HCT116 (cell line): Measurements from ENCODE around the gene CAMK2G. TPM values are rescaled to one million over a fixed set of nuclear protein-coding genes. Genes with fewer than 3 reads are reported as not detected.

Source experiments
- ATAC-seq: fragments of 200-7000 bp; cut with Tn5 transposase; 2 replicates; pipeline ENCODE4 v1.9.1; 2020; ENCODE audit warnings: mild to moderate bottlenecking, moderate library complexity
- BruUV-seq: library from RNA; stranded (reverse); fragments of 400-500 nt; replicated peaks from 2 replicates; lab custom pipeline; 2021; lab: Mats Ljungman, UMichigan
- CTCF ChIA-PET: fragments of 300-600 bp; sonication (Branson Sonifier 250); formaldehyde crosslinking; loops from one replicate; lab custom pipeline; 2021; ENCODE audit warnings: antibody characterized with exemption; lab: Charles Lee
- POLR2A ChIA-PET: fragments of 300-600, 350-600 bp; sonication (Branson Sonifier 250); formaldehyde crosslinking; loops from one replicate; lab custom pipeline; 2021; ENCODE audit warnings: antibody characterized with exemption; lab: Charles Lee
- RAD21 ChIA-PET, 2 experiments: fragments of 300-600 bp; sonication (Branson Sonifier 250); formaldehyde crosslinking; loops; one replicate each; lab custom pipeline; 2023; ENCODE audit warnings: low total read pairs in 2 of 2; ENCODE audit not compliant: uncharacterized antibody in 2 of 2, unreplicated experiment in 2 of 2, low non-redundant PET in 1 of 2; lab: Charles Lee
- DNase-seq: peaks from one replicate; pipeline ENCODE4 v3.0.0-alpha.2; 2010; ENCODE audit warnings: low read depth, low spot score
- H2AFZ ChIP-seq: fragments of 200-600 bp; shearing (Covaris generic), sonication (generic); 2 replicates; pipeline ENCODE4 v1.6.1; 2017; ENCODE audit warnings: low read depth, mixed run types, mixed read lengths, antibody characterized with exemption, low read length; ENCODE audit not compliant: poor library complexity, severe bottlenecking
- H3K27ac ChIP-seq: 2 replicates; pipeline ENCODE4 v1.5.1; 2012; ENCODE audit warnings: low read depth, low read length
- H3K27me3 ChIP-seq: fragments of 200-600 bp; sonication (generic); 2 replicates; pipeline ENCODE4 v1.6.1; 2016; ENCODE audit warnings: mixed run types, low read length, mixed read lengths; ENCODE audit not compliant: insufficient read depth
- H3K36me3 ChIP-seq, 2 experiments: fragments of 200-500 bp in 1 of 2; fragments of 200-600 bp in 1 of 2; sonication (Bioruptor generic) in 1 of 2; sonication (generic) in 1 of 2; 2 replicates each; pipeline versions ENCODE4 v1.5.1 to v1.6.1; 2014 to 2016; ENCODE audit warnings: low read length in 2 of 2, inconsistent platforms in 1 of 2, mixed read lengths in 1 of 2, mixed run types in 1 of 2; ENCODE audit not compliant: insufficient read depth in 2 of 2, control insufficient read depth in 1 of 2
- H3K4me1 ChIP-seq, 2 experiments: fragments of 200-600 bp in 1 of 2; sonication (generic) in 1 of 2; 2 replicates each; pipeline versions ENCODE4 v1.5.1 to v1.6.1; 2012 to 2017; ENCODE audit warnings: low read length in 2 of 2, inconsistent platforms in 1 of 2, mild to moderate bottlenecking in 1 of 2, mixed read lengths in 1 of 2, mixed run types in 1 of 2, moderate library complexity in 1 of 2; ENCODE audit not compliant: insufficient read depth in 2 of 2, control insufficient read depth in 1 of 2
- H3K4me2 ChIP-seq: fragments of 200-600 bp; sonication (generic); 2 replicates; pipeline ENCODE4 v1.6.1; 2017; ENCODE audit warnings: mixed run types, low read length, mixed read lengths
- H3K4me3 ChIP-seq, 2 experiments: fragments of 200-600 bp in 1 of 2; sonication (generic) in 1 of 2; replicated peaks in 1 of 2; 2 replicates each; pipeline ENCODE4 v1.5.1; 2011 to 2016; ENCODE audit warnings: low read length in 2 of 2, control low read depth in 1 of 2, low read depth in 1 of 2, mild to moderate bottlenecking in 1 of 2, mixed read lengths in 1 of 2, mixed run types in 1 of 2
- H3K79me2 ChIP-seq: fragments of 200-600 bp; sonication (generic); 2 replicates; pipeline ENCODE4 v1.6.1; 2017; ENCODE audit warnings: mild to moderate bottlenecking, mixed run types, low read length, moderate library complexity, mixed read lengths; ENCODE audit not compliant: insufficient read depth
- H3K9ac ChIP-seq: fragments of 200-600 bp; sonication (generic); 2 replicates; pipeline ENCODE4 v1.6.1; 2016; ENCODE audit warnings: low read length, mixed read lengths
- H3K9me2 ChIP-seq: fragments of 200-600 bp; sonication (generic), shearing (Covaris generic); 2 replicates; pipeline ENCODE4 v1.6.1; 2017; ENCODE audit warnings: mixed run types, mild to moderate bottlenecking, moderate library complexity; ENCODE audit not compliant: insufficient read depth
- H3K9me3 ChIP-seq, 2 experiments: fragments of 200-500 bp in 1 of 2; fragments of 200-600 bp in 1 of 2; sonication (Bioruptor generic) in 1 of 2; sonication (generic) in 1 of 2; 2 replicates each; pipeline ENCODE4 v1.6.1; 2014 to 2017; ENCODE audit warnings: low read length in 2 of 2, mixed read lengths in 2 of 2, inconsistent platforms in 1 of 2, low read depth in 1 of 2, mild to moderate bottlenecking in 1 of 2, mixed run types in 1 of 2, moderate library complexity in 1 of 2; ENCODE audit not compliant: control insufficient read depth in 1 of 2, insufficient read depth in 1 of 2
- H4K20me1 ChIP-seq: fragments of 200-600 bp; sonication (generic), shearing (Covaris generic); 2 replicates; pipeline ENCODE4 v1.6.1; 2017; ENCODE audit warnings: mixed run types, mild to moderate bottlenecking, moderate library complexity; ENCODE audit not compliant: insufficient read depth
- CBX3 ChIP-seq: IDR thresholded peaks from 2 replicates; pipeline ENCODE4 v1.6.1; 2012; ENCODE audit warnings: low read depth
- EZH2phosphoT487 ChIP-seq: fragments of 200-600 bp; IDR thresholded peaks from 2 replicates; pipeline ENCODE4 v1.6.1; 2018; ENCODE audit warnings: antibody characterized with exemption, borderline replicate concordance
- RAD21 ChIP-seq: IDR thresholded peaks from 2 replicates; pipeline ENCODE4 v1.6.1; 2012; ENCODE audit warnings: low read depth, mild to moderate bottlenecking
- SRF ChIP-seq: IDR thresholded peaks from 2 replicates; pipeline ENCODE4 v1.6.1; 2012; ENCODE audit warnings: low read depth
- TCF7L2 ChIP-seq: IDR thresholded peaks from 2 replicates; pipeline ENCODE4 v1.7.0; 2011; ENCODE audit warnings: borderline replicate concordance, inconsistent platforms; ENCODE audit not compliant: insufficient read depth, insufficient read length; ENCODE audit errors: extremely low read depth
- YY1 ChIP-seq: IDR thresholded peaks from 2 replicates; pipeline ENCODE4 v1.6.1; 2011; ENCODE audit warnings: low read length, low read depth, moderate library complexity, mild to moderate bottlenecking; ENCODE audit not compliant: insufficient replicate concordance; ENCODE audit errors: extremely low read depth
- intact Hi-C: fragments of 100-400 bp; cut with micrococcal nuclease; formaldehyde crosslinking; loops from 2 replicates; pipeline ENCODE4 v1.10.0; 2022
- total RNA-seq: library from RNA; stranded (reverse); gene quantifications from one replicate; pipeline ENCODE4 v1.2.1, GENCODE V29; 2021; ENCODE audit not compliant: unreplicated experiment
- TF ChIP-seq, protein P1 (sequence below), 3 experiments: fragments of 200-600 bp in 1 of 3; sonication (generic) in 1 of 3; IDR thresholded peaks in 2 of 3; conservative IDR thresholded peaks in 1 of 3; 2 replicates each; pipeline ENCODE4 v1.5.1; 2012 to 2017; ENCODE audit warnings: low read depth in 2 of 3, low read length in 2 of 3, antibody characterized with exemption in 1 of 3, borderline replicate concordance in 1 of 3, control low read depth in 1 of 3, mild to moderate bottlenecking in 1 of 3, mixed read lengths in 1 of 3, mixed run types in 1 of 3, moderate library complexity in 1 of 3; ENCODE audit not compliant: insufficient read depth in 1 of 3
- TF ChIP-seq, protein P2 (sequence below): IDR thresholded peaks from 2 replicates; pipeline ENCODE4 v1.6.1; 2012; ENCODE audit warnings: low read depth

The CAMK2G gene
- total RNA-seq, 1 experiment from 2014 or later = 28.3 TPM

DNA sequence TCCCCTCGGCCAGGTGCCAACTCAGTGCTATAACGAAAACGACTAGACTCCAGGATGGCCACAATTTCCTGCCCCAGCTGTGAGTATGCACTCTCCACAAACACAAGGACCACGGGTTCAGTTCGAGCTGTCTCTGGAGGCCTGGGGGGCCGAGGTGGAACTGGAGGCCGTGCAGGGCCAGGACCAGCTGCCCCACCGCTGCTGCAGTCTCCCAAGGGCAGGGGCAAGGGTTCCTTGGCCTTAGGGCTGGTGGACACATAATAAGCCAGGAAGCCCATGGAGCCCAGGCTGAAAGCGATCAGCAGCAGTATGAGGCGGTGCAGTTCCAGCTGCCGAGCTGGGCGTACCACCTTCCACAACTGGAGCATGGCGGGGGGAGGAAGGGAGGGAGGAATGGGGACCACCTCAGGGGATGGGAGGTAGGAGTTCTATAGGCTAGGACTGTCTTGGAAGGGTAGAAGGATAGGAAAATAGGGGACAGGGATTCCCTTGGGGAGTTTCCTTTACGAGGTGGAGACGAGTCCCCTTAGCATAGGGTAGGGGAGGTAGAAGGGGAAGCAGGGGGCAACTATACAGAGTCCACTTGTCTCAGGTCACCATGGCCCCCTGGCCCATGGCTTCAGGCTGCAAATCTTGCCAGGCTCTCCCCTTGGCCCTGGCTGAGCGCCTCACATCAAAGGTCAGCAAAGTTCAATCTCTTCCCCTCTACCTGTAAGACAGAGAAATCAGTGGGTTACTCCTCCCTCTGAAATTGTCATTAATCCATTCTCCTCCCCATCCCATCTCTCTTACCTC, 66.1 kb downstream of the CAMK2G start:
- no peak overlapping the region for H3K4me2 ChIP-seq
- peaks cover 9 to 20% of the 10 kb centered on the region in 2 experiments; a peak in 3 of 4 replicates for H3K36me3 ChIP-seq
- no peak overlapping the region for H3K4me3 ChIP-seq
- peaks cover 5% of the 10 kb centered on the region; the same call in 1 of the 2 replicates for H3K79me2 ChIP-seq
- no peaks in the 10 kb centered on the region for H3K27me3 ChIP-seq
- no peak overlapping the region for H3K9ac ChIP-seq
- no peak overlapping the region for H2AFZ ChIP-seq
- intact Hi-C loops = no loop called here
- DNase-seq = no peak
- H3K9me3 ChIP-seq = no peaks in the 10 kb centered on the region
- no peaks in the 10 kb centered on the region for H4K20me1 ChIP-seq
- CTCF ChIA-PET = no interaction called here
- no peaks in the 10 kb centered on the region for H3K9me2 ChIP-seq
- TF ChIP-seq YY1 = no peak
- TF ChIP-seq, protein P1, sequence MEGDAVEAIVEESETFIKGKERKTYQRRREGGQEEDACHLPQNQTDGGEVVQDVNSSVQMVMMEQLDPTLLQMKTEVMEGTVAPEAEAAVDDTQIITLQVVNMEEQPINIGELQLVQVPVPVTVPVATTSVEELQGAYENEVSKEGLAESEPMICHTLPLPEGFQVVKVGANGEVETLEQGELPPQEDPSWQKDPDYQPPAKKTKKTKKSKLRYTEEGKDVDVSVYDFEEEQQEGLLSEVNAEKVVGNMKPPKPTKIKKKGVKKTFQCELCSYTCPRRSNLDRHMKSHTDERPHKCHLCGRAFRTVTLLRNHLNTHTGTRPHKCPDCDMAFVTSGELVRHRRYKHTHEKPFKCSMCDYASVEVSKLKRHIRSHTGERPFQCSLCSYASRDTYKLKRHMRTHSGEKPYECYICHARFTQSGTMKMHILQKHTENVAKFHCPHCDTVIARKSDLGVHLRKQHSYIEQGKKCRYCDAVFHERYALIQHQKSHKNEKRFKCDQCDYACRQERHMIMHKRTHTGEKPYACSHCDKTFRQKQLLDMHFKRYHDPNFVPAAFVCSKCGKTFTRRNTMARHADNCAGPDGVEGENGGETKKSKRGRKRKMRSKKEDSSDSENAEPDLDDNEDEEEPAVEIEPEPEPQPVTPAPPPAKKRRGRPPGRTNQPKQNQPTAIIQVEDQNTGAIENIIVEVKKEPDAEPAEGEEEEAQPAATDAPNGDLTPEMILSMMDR (IDR thresholded peaks at IDR 0.05 in 2 of 3, conservative IDR thresholded peaks at IDR 0.05 in 1 of 3; ENCODE audit: borderline replicate concordance in 1 of 3, insufficient read depth in 1 of 3, low read depth in 2 of 3, low read length in 2 of 3) = no peak
- no peak for TF ChIP-seq CBX3
- TF ChIP-seq RAD21 = no peak
- TF ChIP-seq TCF7L2 = no peak
- TF ChIP-seq, protein P2, sequence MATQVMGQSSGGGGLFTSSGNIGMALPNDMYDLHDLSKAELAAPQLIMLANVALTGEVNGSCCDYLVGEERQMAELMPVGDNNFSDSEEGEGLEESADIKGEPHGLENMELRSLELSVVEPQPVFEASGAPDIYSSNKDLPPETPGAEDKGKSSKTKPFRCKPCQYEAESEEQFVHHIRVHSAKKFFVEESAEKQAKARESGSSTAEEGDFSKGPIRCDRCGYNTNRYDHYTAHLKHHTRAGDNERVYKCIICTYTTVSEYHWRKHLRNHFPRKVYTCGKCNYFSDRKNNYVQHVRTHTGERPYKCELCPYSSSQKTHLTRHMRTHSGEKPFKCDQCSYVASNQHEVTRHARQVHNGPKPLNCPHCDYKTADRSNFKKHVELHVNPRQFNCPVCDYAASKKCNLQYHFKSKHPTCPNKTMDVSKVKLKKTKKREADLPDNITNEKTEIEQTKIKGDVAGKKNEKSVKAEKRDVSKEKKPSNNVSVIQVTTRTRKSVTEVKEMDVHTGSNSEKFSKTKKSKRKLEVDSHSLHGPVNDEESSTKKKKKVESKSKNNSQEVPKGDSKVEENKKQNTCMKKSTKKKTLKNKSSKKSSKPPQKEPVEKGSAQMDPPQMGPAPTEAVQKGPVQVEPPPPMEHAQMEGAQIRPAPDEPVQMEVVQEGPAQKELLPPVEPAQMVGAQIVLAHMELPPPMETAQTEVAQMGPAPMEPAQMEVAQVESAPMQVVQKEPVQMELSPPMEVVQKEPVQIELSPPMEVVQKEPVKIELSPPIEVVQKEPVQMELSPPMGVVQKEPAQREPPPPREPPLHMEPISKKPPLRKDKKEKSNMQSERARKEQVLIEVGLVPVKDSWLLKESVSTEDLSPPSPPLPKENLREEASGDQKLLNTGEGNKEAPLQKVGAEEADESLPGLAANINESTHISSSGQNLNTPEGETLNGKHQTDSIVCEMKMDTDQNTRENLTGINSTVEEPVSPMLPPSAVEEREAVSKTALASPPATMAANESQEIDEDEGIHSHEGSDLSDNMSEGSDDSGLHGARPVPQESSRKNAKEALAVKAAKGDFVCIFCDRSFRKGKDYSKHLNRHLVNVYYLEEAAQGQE = no peak
- no peak for TF ChIP-seq SRF
- TF ChIP-seq EZH2phosphoT487 = no peak
- H3K4me1 ChIP-seq = peaks cover 4 to 26% of the 10 kb centered on the region in 2 experiments; a peak in 3 of 4 replicates
- no peak overlapping the region for H3K27ac ChIP-seq
- no peak for ATAC-seq
- POLR2A ChIA-PET = no interaction called here
- no TSS peak for BruUV-seq
- RAD21 ChIA-PET = no interaction called here
